Suprapubic skin (tissue), 4 donors: ENCODE measurements around the gene PLCG2.

Source experiments
- POLR2A ChIP-seq, 2 donors: fragments of 450-650 bp; IDR thresholded peaks; one replicate each; pipeline ENCODE4 v1.6.1; 2017; ENCODE audit warnings: antibody characterized with exemption in 2 of 2, mild to moderate bottlenecking in 2 of 2, moderate library complexity in 2 of 2
- POLR2AphosphoS5 ChIP-seq, 3 donors: sonication (generic); formaldehyde crosslinking; IDR thresholded peaks; one replicate each; pipeline ENCODE4 v1.6.1; 2017; ENCODE audit warnings: antibody characterized with exemption in 3 of 3
- TF ChIP-seq, protein P1 (sequence below), 2 donors: fragments of 200-600 bp in 1 of 2; fragments of 450-650 bp in 1 of 2; sonication (generic) in 1 of 2; IDR thresholded peaks; one replicate each; pipeline ENCODE4 v1.5.1; 2016 to 2019; ENCODE audit warnings: antibody characterized with exemption in 2 of 2, mild to moderate bottlenecking in 1 of 2, moderate library complexity in 1 of 2

DNA sequence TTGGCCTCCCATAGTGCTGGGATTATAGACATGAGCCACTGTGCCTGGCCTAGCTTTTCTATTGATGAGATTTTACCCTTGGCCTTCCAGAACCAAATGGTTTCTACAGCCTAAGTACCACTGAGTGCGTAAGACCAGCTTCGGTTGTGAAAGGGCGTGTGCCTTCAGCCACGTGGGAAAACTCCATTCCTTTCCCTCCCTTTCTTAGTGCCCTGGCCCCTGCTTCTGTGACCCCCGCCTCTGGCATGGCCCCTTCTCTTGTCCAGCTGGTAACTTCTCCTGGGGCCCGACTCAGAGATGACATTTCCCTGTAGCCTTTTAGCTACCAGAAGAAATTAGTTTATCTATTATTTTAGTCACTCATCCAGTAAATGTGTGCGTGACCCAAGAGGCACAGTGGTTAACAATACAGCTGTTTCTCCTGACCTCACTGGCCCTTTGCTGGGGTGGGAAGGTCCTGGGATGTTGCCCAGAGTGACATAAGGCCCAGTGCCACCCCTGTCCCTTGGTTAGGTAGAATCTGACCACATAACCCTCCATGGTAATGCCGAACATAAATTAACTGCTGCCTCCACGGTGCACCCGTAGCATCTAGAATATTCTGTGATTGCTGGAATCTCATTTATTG, 97.3 kb downstream of the PLCG2 start:
- TF ChIP-seq POLR2A (IDR thresholded peaks at IDR 0.05) (no peak), POLR2AphosphoS5 (IDR thresholded peaks at IDR 0.05) (no peak)
- TF ChIP-seq, protein P1, sequence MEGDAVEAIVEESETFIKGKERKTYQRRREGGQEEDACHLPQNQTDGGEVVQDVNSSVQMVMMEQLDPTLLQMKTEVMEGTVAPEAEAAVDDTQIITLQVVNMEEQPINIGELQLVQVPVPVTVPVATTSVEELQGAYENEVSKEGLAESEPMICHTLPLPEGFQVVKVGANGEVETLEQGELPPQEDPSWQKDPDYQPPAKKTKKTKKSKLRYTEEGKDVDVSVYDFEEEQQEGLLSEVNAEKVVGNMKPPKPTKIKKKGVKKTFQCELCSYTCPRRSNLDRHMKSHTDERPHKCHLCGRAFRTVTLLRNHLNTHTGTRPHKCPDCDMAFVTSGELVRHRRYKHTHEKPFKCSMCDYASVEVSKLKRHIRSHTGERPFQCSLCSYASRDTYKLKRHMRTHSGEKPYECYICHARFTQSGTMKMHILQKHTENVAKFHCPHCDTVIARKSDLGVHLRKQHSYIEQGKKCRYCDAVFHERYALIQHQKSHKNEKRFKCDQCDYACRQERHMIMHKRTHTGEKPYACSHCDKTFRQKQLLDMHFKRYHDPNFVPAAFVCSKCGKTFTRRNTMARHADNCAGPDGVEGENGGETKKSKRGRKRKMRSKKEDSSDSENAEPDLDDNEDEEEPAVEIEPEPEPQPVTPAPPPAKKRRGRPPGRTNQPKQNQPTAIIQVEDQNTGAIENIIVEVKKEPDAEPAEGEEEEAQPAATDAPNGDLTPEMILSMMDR (IDR thresholded peaks at IDR 0.05), result no peak
